IPS-18c (cell line): Measurements from ENCODE around the gene MED13L.
"Not testable (repeated sequence)": the region's sequence is repeated elsewhere in the genome, so short reads cannot be mapped to it uniquely, and the experiment has no call there.

Source experiments
- H3K4me3 ChIP-seq: 2 replicates; pipeline ENCODE4 v1.7.0; 2013; ENCODE audit warnings: low read depth, mild to moderate bottlenecking, low read length, moderate library complexity; ENCODE audit not compliant: insufficient read depth
- H3K9me3 ChIP-seq: one replicate; pipeline ENCODE4 v1.6.1; 2013; ENCODE audit warnings: mild to moderate bottlenecking, low read length, moderate library complexity; ENCODE audit not compliant: control insufficient read depth, insufficient read depth

The MED13L gene

GRCh38 chr12:116141833-116142162 lies 135.7 kb downstream of the MED13L start:
- Histone ChIP-seq H3K9me3 (no peaks in the 10 kb centered on the region), H3K4me3 (no peak overlapping the region)

- H3K4me3 ChIP-seq = no peak overlapping the region
- H3K9me3 ChIP-seq = no peaks in the 10 kb centered on the region
Observed at GRCh38 chr12:116141110-116141832, 136.2 kb downstream of the MED13L start.

GRCh38 chr12:116140529-116140928 lies 137.0 kb downstream of the MED13L start:
- no peak overlapping the region for H3K4me3 ChIP-seq
- no peaks in the 10 kb centered on the region for H3K9me3 ChIP-seq

GRCh38 chr12:116138781-116139180 lies 138.7 kb downstream of the MED13L start:
- Histone ChIP-seq H3K9me3 (no peaks in the 10 kb centered on the region), H3K4me3 (no peak overlapping the region)

- no peaks in the 10 kb centered on the region for H3K9me3 ChIP-seq
- H3K4me3 ChIP-seq = no peak overlapping the region
Observed at GRCh38 chr12:116138364-116138763, 139.1 kb downstream of the MED13L start.

- Histone ChIP-seq H3K9me3 (no peaks in the 10 kb centered on the region), H3K4me3 (no peak overlapping the region)
Observed at GRCh38 chr12:116137318-116137717, 140.2 kb downstream of the MED13L start.

GRCh38 chr12:116136340-116136739 lies 141.2 kb downstream of the MED13L start:
- H3K4me3 ChIP-seq = no peak overlapping the region
- no peaks in the 10 kb centered on the region for H3K9me3 ChIP-seq

GRCh38 chr12:116135209-116135930 lies 142.1 kb downstream of the MED13L start:
- Histone ChIP-seq H3K9me3 (no peaks in the 10 kb centered on the region), H3K4me3 (no peak overlapping the region)

- H3K9me3 ChIP-seq = no peaks in the 10 kb centered on the region
- H3K4me3 ChIP-seq = no peak overlapping the region
Observed at GRCh38 chr12:116133636-116134214, 143.8 kb downstream of the MED13L start.

GRCh38 chr12:116133149-116133548 lies 144.3 kb downstream of the MED13L start:
- no peak overlapping the region for H3K4me3 ChIP-seq
- no peaks in the 10 kb centered on the region for H3K9me3 ChIP-seq

GRCh38 chr12:116131987-116132386 lies 145.5 kb downstream of the MED13L start:
- H3K4me3 ChIP-seq, H3K9me3 ChIP-seq: not testable (repeated sequence)

- H3K9me3 ChIP-seq = no peaks in the 10 kb centered on the region
- H3K4me3 ChIP-seq = no peak overlapping the region
Observed at GRCh38 chr12:116131176-116131575, 146.3 kb downstream of the MED13L start.

GRCh38 chr12:116130431-116130830 lies 147.1 kb downstream of the MED13L start:
- Histone ChIP-seq H3K9me3 (no peaks in the 10 kb centered on the region), H3K4me3 (no peak overlapping the region)

- H3K9me3 ChIP-seq = no peaks in the 10 kb centered on the region
- no peak overlapping the region for H3K4me3 ChIP-seq
Observed at GRCh38 chr12:116128779-116129178, 148.7 kb downstream of the MED13L start.

- Histone ChIP-seq H3K9me3 (no peaks in the 10 kb centered on the region), H3K4me3 (no peak overlapping the region)
Observed at GRCh38 chr12:116127859-116128258, 149.6 kb downstream of the MED13L start.

- H3K4me3 ChIP-seq = no peak overlapping the region
- H3K9me3 ChIP-seq = no peaks in the 10 kb centered on the region
Observed at GRCh38 chr12:116126610-116127009, 150.9 kb downstream of the MED13L start.

- Histone ChIP-seq H3K4me3 (no peak overlapping the region), H3K9me3 (no peaks in the 10 kb centered on the region)
Observed at GRCh38 chr12:116125956-116126566, 151.4 kb downstream of the MED13L start.

- no peak overlapping the region for H3K4me3 ChIP-seq
Observed at GRCh38 chr12:116125084-116125483, 152.4 kb downstream of the MED13L start.

More at GRCh38 chr12:116125084-116125483, 152.4 kb downstream of the MED13L start:
- no peaks in the 10 kb centered on the region for H3K9me3 ChIP-seq
